Stimulated activated CD4-positive, alpha-beta T cell treated with anti-CD3 and anti-CD28 coated beads, Interleukin-4, amount 100 ng/mL, for 24 hours (primary cell): Measurements from ENCODE around the gene DENND1A.
A peak's percentile ranks its signal among the peaks of the same experiment; 100 is the strongest.

Experiments used
- DNase-seq: peaks from one replicate; pipeline ENCODE4 v3.0.0-alpha.2; 2020

Gene DENND1A

GRCh38 chr9:123344192-123344949 lies 585.6 kb downstream of the DENND1A start:
- no peak for DNase-seq

- no peak for DNase-seq
These were observed 586.3 kb downstream of the DENND1A start for GRCh38 chr9:123343443-123344191.

- no peak for DNase-seq
These were observed 587.7 kb downstream of the DENND1A start for GRCh38 chr9:123342247-123342646.

GRCh38 chr9:123341816-123342215 lies 588.1 kb downstream of the DENND1A start:
- DNase-seq = no peak

GRCh38 chr9:123339666-123340510 lies 590.0 kb downstream of the DENND1A start:
- peak; percentile 70 for DNase-seq

- DNase-seq = peak; percentile 77
These were observed 590.9 kb downstream of the DENND1A start for GRCh38 chr9:123338710-123339665.

- no peak for DNase-seq
These were observed 592.0 kb downstream of the DENND1A start for GRCh38 chr9:123337971-123338370.

GRCh38 chr9:123336959-123337358 lies 593.0 kb downstream of the DENND1A start:
- no peak for DNase-seq

GRCh38 chr9:123336449-123336848 lies 593.5 kb downstream of the DENND1A start:
- DNase-seq = no peak

- DNase-seq = no peak
These were observed 594.0 kb downstream of the DENND1A start for GRCh38 chr9:123335986-123336329.

- DNase-seq = no peak
These were observed 594.5 kb downstream of the DENND1A start for GRCh38 chr9:123335193-123335985.

GRCh38 chr9:123334639-123335038 lies 595.3 kb downstream of the DENND1A start:
- no peak for DNase-seq

GRCh38 chr9:123333058-123333669 lies 596.8 kb downstream of the DENND1A start:
- DNase-seq = peak; percentile 25

- no peak for DNase-seq
These were observed 598.4 kb downstream of the DENND1A start for GRCh38 chr9:123331346-123332060.
